ENCODE measurements around the gene ACTR3.
A peak's percentile ranks its signal among the peaks of the same experiment; 100 is the strongest.

Gene ACTR3

DNA sequence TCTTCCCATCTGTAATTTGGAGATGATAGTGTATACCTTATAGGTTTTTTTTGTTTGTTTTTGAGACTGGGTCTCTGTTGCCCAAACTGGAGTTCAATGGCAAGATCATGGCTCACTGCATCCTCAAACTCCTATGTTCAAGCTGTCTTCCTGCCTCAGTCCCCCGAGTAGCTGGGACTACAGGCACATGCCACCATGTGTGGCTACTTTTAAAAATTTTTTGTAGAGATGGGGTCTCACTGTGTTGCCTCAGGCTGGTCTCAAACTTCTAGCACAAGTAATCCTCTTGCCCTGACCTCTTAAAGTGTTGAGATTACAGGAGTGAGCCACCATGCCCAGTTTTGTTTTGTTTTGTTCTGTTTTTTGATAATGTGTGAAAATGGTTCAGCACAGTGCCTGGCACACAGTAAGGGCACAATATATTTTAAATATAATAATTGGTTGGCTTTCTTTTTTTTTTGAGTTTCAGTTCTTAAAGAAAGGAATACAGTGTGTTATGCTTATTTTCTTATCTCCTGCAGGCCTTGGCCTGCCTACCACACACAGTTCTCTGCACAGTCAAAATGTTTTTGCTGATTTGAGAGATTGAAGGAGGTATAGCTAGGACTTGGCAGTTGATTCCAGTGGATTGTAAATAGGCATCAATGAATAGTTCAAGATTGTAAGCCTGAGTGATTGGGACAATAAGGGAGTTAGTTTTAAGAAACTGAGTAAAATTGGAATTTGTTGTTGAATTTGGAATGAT lies 6.1 kb downstream of the ACTR3 start:
- no peak for TF ChIP-seq CTCF (IDR thresholded peaks at IDR 0.05; ENCODE audit: insufficient read depth, missing control alignments)
- FAIRE-seq (no peak), DNase-seq (ENCODE audit: insufficient read length, low spot score) (no peak)

DNA sequence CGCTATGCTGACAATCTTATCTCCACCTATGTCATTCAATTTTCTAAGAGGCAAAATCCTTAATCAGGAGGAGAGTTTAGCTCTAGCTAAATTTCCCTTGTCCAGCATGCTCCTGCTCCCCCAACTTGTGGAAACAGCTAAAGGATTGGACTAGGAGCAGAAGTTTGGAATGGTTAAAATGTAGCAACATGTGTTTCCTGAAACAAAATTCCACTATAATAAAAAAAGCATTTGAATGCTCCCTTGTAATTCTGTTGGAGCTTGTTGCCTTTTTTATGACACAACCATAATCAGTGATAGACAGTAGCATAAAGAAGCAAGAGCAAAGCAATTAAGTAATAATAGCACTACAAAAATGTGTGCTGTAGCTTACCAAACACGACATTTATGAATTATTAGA lies 6.9 kb downstream of the ACTR3 start:
- FAIRE-seq (no peak), DNase-seq (ENCODE audit: insufficient read length, low spot score) (no peak)
- no peak for TF ChIP-seq CTCF (IDR thresholded peaks at IDR 0.05; ENCODE audit: insufficient read depth, missing control alignments)

- no peak for TF ChIP-seq CTCF (IDR thresholded peaks at IDR 0.05; ENCODE audit: insufficient read depth, missing control alignments)
- FAIRE-seq (no peak), DNase-seq (ENCODE audit: insufficient read length, low spot score) (no peak)
Observed at GRCh38 chr2:113898081-113898480, 8.2 kb downstream of the ACTR3 start.

GRCh38 chr2:113899166-113899565 lies 9.3 kb downstream of the ACTR3 start:
- FAIRE-seq (peak; percentile 35), DNase-seq (ENCODE audit: insufficient read length, low spot score) (no peak)
- no peak for TF ChIP-seq CTCF (IDR thresholded peaks at IDR 0.05; ENCODE audit: insufficient read depth, missing control alignments)

DNA sequence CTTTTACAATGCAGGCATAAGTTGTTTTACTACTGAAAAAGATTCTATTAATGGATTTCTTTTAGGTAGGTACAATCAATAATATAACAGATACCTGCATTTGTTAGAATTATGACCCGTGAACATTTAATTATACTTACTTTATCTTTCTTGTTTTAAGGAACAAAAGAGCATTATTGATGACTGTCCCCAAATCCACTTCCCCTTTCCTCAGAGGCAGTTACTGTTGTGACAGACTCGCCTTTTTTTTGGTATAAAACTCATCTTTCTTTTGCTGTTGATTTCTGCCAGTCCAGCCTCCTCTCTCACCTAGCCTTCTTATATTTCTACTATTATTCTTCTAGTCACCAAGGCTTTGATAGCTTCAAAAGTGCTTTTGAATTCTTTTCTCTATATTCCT lies 12.1 kb downstream of the ACTR3 start:
- FAIRE-seq (no peak), DNase-seq (ENCODE audit: insufficient read length, low spot score) (no peak)
- no peak for TF ChIP-seq CTCF (IDR thresholded peaks at IDR 0.05; ENCODE audit: insufficient read depth, missing control alignments)

DNA sequence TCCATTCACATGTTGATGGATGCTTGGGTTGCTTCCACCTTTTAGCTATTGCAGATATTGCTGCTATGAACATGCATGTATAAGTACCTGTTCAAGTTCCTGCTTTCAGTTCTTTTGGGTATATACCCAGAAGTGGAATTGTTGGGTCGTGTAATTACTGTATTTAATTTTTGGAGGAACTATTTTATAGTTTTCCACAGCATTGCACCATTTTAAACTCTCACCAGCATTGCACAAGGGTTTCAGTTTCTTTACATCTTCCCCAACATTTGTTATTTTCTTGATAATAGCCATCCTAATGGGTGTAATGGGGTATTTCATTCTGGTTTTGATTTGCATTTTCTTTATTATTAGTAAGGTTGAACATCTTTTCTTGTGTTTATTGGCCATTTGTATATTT lies 16.0 kb downstream of the ACTR3 start:
- no peak for TF ChIP-seq CTCF (IDR thresholded peaks at IDR 0.05; ENCODE audit: insufficient read depth, missing control alignments)
- FAIRE-seq, result no peak
- no peak for DNase-seq (ENCODE audit: insufficient read length, low spot score)

DNA sequence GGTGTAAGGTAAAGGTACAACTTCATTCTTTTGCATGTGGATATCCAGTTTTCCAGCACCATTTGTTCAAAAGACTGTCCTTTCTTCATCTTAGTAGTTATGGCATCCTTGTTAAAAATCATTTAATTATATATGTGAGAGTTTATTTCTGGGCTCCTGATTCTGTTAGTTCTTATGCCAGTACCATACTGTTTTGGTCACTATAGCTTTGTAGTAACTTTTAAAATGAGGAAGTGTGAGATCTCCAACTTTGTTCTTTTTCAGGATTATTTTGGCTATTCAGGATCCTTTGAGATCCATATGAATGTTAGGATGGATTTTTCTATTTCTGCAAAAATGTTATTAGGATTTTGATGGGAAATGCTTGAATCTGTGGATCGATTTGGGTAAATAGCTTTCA lies 16.8 kb downstream of the ACTR3 start:
- DNase-seq (ENCODE audit: insufficient read length, low spot score) (no peak), FAIRE-seq (no peak)
- no peak for TF ChIP-seq CTCF (IDR thresholded peaks at IDR 0.05; ENCODE audit: insufficient read depth, missing control alignments)
